ENCODE data around the gene PRSS3.
"Not testable (repeated sequence)": the region's sequence is repeated elsewhere in the genome, so short reads cannot be mapped to it uniquely, and the experiment has no call there.

The PRSS3 gene

DNA sequence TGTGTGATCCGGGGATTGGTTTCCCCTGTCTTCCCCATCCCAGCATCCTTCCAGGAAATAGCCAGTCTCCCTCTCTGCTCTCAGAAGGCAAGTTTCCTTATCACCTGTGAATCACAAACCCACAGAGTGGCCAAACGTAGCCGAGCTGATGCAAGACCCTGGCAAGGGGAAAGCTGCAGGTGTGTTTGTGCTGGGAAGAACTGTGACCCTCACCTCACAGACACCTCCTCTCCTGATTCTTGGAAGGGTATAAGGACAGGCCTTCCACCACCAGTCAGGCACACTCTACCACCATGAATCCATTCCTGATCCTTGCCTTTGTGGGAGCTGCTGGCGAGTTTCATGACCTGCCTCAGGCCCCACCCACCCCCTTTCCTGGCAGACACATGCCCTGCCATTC, at the start of gene PRSS3:
Gene PRSS3, plus strand, starts transcription at position 281 of the 400 bp plus-strand sequence. Its CDS starts 13 bp downstream, at position 294.
- no peak for DNase-seq

DNA sequence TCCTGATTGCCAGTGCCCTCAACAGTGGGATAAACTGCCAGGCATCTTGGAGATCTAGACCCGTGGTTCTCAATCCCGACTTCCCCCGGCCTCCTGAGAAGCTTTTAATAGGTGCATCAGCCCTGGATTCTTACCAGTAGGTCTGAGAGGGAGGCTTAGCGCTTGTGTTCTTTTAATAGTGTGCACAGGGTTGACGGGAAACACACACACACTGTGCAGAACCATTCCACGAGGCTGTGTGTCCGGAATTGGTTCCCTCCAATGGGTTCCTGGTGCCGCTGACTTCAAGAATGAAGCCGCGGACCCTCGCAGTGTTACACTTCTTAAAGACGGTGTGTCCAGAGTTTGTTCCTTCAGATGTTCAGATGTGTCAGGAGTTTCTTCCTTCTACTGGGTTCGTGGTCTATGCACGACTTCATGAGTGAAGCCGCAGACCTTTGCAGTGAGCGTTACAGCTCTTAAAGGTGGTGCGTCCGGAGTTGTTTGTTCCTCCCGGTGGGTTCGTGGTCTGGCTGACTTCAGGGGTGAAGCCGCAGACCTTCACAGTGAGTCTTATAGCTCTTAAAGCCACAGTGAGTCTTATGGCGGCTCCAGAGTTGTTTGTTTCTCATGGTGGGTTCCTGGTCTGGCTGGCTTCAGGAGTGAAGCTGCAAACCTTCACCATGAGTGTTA, 46.6 kb upstream of the PRSS3 start:
- DNase-seq = no peak

DNA sequence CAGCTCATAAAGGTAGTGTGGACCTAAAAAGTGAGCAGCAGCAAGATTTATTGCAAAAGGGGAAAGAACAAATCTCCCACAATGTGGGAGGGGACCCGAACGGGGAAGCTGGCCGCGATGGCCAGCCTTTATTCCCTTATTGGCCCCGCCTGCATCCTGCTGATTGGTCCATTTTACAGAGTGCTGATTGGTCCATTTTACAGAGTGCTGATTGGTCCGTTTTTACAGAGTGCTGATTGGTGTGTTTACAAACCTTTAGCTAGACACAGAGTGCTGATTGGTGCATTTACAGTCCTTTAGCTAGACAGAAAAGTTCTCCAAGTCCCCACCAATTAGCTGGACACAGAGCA, 46.1 kb upstream of the PRSS3 start:
- not testable (repeated sequence) for DNase-seq

DNA sequence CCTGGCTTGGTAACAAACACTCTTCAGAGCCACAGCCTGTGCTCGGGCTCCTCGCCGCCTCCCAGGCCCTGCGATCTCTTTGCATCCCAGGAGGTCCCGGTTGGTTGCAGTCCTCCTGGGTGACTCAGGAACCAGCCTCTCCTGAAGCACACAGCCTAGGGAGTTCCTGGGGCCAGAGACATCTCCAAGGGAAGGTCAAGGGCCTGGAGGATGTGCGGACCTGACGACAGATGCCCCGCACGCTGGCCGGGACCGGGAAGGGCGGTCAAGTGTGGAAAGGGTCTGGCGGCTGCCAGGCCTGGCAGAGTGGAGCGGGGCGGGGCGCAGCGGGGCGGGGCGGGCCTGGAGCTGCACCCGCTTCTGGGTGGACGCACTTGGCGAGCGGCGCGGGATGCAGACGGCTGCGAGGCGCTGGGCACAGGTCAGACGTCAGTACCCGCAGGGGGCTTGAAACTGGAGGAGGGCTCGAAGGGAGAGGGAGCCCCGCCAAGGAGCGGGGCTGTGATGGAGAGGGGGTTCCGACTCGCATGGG, 45.0 kb upstream of the PRSS3 start:
- DNase-seq = no peak

DNA sequence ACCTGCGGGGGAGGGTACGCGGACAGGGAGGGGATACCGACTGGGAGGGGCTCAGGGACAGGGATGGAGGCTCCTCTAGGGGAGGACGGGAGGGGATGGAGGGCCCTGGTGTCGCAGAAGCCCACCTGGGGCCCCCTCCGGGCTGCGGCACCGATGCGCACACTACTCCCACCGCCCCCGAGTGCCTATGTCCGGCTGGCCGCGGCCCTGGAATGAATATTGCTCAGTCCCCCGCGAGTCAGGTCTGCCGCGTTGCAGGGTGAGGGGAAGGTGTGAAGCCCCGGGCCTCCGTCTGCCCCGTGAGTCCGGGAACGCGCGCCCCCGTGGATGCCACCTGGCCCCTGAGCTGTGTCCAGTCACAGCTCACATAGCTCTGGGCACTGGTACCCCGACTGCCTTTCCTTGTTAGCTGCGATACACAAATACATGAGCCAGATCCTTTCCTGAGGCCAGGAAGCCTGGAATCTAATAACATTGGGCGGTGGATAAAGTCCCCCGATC, 44.5 kb upstream of the PRSS3 start:
- DNase-seq = no peak

DNA sequence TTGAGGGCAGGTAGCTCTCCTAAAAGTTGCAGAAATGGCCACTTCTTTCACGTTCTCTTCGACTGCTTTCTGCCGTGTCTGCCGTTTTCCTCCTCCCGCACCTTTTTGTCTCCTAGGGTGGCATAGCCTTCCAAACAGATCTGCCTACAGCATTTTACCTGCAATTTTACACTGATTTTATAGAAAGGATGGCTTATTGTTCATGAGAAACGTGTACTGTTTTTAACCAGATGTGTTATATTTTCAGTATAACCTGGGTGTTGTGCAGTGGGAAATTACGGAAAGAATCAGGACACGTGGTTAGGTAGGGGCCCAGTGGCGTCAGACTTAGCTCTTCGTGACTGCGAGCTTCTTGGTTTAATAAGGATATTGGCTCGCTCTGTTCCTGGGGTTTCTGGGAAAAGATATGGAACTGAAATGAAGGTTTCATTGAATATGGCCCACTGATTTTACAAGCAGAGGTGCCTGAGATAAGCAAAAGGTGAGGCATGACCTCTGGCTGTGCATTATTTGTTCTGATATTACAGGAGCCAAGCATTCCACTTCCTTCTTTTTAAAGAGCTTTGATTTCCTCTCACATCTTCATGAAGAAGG, 43.7 kb upstream of the PRSS3 start:
- no peak for DNase-seq

DNA sequence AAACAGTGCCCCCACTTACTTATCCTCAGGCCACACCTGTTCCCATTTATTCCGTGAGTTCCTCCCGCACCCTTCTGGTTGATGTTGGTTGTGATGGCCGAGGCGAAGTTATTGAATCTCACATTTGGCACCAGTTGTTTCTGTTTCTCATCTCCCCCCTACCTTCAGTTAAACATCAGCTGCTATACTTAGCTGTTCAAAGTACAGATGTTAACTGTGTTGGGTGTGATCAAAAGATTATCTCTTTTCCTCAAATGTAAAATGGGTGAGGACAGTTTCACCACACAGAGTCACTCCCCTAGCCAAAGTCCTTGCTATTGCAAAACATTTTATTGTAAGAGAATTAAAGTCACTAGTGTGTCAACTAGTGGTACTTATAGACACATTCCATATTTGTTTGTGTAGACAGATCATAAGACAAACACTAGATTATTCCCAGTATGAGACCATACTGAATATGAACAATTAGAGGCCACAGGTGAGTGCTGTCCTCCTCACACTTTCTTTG, 43.2 kb upstream of the PRSS3 start:
- no peak for DNase-seq

DNA sequence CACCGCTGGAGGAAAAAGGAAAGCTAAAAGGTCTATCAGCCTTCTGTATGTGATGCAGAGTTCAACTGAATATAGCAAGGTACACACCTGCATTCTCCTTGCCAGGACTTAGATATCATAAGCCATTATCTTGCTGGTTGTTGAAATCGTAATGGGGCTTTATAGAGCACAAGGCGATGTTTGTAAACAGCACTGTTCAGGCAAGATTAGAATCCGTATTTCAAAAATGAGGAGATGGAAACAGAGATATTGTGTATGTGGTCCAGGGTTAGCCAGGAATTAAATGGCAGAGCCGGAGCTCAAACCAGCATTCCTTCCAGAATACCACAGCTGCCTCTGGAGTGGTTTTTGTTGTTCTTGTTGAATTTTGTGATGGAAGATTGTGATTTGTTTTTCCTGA, 42.6 kb upstream of the PRSS3 start:
- not testable (repeated sequence) for DNase-seq

DNA sequence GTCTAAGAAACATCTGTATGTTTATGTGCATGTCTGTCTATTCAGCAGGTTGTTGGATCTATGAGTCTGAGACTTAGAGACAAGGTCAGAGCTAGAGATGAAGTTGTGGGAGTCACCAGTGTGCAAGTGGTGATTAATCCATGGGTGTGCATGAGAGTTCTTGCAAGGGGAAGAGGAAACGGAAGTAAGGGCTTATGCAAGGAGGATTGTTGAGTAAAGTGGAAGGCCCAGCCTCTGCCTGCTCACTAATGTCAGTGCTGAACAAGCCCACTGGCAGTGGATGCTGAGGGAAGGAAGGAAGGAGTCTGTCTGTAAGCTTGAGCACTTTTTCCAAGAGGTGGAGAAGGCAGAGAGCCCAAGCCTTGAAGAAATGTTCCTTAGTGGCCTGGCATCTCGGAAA, 35.7 kb upstream of the PRSS3 start:
- DNase-seq = not testable (repeated sequence)

DNA sequence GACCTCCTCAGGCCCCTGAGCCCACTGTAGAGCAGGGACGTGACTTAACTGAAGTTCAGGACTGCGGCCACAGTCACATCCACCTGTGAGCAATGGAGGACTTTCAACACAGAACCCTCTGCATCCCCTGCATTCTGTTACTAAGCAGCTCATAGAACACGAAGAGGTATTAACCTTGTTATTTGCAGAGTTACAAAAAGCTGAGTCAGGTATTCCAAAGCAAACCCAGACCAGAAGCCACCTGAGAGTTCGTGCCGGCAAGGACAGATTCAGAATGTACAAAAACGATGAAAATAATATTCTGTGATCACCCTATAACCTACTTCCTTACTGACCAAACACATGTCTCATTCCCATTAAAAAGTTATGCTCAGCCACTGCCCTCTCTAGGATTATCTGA, 33.0 kb upstream of the PRSS3 start:
- DNase-seq = no peak

DNA sequence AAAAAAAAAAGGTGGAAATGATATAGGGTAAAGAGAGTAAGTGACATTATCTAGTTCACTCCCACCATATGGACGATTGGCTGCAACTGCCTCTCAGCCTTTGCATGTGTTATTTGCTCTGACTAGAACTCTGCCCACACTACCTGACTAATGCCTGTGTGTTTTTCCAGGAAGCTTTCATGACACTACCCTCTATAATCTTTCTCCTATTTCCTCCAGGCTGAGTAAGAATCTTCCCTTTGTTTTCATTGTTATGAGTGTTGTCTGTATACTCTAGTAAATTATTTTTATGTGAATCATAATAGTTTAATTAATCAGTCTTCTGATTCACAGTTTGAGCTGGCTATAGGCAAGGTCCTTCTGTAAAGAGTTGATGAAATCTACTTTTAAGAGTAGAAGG, 31.7 kb upstream of the PRSS3 start:
- DNase-seq = not testable (repeated sequence)

DNA sequence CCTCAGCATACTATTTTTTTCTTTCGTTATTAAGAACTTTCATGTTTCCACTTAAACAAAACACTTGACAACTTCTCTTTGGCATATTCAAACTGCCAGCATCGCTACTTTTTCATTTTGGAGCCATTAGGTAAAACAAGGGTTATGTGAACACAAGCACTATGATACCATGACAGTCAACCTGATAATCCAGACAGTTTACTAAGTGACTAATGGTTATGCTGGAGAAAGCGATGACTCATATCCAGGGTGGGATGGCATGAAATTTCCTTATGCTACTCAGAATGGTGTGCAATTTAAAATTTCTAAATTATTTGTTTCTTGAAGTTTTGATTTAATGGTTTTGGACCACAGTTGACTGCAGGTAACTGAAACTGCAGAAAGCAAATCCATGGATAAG, 29.9 kb upstream of the PRSS3 start:
- no peak for DNase-seq

DNA sequence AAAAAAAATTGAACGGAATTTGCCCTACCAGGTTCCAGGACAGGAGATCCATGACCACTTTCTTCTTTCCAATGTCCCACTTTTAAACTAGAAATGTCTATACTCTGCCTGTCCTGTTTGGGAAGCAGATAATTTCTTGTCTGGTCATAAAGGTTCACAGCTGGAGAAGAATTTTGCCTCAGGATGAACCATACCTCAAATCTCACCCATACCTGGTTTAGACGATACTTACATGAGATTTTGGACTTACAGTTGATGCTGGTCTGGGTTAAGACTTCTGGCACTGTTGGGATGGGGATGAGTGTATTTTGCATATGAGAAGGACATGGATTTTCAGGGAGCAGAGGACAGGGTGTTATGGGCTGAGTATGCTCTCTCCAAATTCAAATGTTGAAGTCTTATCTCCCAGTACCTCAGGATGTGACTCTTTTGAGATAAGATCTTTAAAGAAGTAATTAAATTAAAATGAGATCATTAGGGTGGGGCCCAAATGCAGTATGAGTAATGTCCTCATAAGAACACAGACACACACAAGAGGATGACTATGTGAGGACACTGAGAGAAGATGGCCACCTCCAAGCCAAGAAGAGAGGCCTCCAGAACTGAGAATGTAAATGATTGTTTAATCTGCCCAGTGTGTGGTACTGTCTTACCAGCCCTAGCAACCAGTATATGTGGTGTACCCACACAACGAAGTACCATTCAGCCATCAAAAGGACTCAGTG, 25.0 kb upstream of the PRSS3 start:
- DNase-seq = not testable (repeated sequence)

DNA sequence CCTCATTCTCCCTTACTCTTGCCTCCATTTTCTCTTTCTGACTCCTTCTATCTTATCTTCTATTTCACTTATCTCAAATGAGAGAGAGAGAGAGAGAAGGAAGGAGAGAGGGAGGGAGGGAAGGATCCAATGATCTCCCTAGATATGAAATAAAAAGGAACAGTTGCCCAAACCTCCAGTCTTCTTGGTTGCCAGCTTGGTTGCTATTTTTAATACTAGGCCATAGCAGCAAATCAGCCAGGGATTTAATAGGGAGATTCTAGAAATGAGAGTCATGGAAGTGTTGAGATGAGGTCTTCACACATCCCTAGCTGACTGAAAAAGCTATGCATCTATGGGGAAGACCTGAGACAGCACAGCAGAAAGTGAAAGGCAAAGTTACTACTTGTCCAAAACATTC, 22.2 kb upstream of the PRSS3 start:
- not testable (repeated sequence) for DNase-seq

DNA sequence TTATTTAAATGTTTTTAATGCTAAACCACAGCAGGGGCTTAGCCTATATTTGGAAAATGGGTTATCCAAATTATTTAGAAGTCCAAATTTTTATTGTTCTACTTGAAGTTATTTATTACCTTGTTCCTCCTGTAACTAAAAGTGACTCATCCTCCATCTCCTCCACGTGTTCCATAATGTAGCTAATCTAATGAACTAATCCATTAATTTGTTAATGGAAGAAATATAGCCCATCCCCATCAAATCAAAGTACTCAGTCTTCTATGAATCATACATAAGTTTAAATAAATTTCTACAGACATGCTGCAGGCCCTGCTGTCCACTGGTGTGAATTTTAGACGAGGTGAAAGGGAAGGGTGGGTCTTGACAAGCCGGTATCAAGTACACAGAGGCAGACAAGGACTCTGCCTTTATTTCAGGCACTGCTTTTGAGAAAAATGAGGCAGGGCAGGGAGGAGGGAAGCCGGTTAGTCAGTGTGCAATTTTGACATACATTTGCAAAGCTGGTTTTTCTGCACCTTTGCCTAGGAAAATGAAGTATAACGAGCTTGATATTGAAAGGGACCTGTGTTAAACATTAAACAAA, 21.2 kb upstream of the PRSS3 start:
- DNase-seq = not testable (repeated sequence)

DNA sequence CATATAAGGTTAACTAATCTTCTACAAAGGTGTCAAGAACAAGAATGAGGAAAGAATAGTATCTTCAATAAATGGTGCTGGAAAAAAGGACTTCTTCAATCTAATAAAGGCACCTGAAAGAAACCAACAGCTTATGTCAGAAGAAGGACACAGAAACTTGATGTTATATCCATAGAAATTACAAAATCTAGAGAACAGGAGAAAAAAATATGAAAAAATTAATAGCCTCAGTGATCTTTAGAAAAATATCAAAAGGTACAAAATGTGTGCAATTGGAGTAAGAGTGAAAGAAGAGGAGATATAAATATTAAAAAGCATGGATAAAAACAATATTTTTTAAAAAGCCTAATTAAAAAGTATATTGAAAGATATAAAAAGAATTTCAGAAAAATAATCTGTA, 18.8 kb upstream of the PRSS3 start:
- DNase-seq = no peak

DNA sequence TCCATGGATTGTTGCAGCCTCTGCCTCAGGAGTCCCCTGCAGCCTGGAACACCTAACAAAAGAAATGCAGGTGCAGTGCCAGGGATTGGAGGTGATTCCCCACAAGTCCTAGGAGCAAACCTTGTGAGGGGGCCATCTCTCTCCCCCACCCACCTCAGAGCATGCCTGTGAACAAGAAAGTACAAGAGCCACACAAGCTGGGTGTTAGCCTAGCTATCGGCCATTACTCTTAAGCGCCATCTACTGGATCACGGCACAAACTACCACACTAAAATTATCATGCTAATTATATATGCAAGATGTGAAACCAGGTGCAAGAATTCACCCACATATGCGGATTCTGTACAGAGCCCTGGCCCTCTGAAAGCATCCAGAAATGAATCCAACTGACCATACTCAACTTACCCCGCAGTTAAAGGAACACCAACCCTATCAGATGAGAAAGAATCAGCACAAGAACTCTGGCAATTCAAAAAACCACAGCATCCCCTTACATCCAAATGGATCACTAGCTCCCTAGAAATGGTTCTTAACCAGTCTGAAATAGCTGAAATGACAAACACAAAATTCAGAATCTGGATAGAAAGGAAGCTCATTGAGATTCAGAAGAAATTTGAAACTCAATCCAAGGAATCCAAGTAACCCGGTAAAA, 16.5 kb upstream of the PRSS3 start:
- DNase-seq = peak; percentile 68

DNA sequence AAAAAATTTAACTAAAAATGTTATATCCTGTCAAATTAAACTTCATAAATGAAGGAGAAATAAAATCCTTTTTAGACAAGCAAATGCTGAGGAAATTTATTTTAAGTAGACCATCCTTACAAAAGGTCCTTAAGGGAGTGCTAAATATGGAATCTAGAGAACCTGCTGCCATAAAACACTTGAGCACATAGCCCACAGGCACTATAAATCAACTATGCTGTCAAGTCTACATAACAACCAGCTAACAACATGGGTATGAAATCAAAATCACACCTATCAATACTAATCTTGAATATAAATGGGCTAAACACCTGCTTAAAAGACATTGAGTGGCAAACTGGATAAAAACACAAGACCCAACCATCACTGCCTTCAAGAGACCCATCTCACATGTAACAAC, 15.1 kb upstream of the PRSS3 start:
- DNase-seq = no peak

DNA sequence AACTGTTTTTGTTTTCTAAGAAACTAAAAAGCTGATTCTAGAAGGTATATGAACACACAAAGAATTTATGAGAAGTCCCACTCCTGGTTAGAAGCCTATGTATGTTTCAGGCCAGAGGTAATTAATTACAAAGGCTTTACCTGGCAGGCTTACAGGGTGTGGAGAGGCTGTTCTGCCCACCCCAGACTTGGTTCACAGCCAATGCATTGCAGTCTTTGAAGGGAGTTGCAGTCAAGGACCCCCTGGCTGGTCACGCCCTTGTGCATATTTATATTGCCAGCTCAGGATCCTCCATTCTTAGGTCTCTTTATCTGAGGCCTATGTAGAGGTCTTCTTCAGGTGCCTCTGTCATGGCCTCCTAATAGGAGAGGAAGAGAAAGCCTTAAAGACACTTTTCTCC, 13.6 kb upstream of the PRSS3 start:
- no peak for DNase-seq

DNA sequence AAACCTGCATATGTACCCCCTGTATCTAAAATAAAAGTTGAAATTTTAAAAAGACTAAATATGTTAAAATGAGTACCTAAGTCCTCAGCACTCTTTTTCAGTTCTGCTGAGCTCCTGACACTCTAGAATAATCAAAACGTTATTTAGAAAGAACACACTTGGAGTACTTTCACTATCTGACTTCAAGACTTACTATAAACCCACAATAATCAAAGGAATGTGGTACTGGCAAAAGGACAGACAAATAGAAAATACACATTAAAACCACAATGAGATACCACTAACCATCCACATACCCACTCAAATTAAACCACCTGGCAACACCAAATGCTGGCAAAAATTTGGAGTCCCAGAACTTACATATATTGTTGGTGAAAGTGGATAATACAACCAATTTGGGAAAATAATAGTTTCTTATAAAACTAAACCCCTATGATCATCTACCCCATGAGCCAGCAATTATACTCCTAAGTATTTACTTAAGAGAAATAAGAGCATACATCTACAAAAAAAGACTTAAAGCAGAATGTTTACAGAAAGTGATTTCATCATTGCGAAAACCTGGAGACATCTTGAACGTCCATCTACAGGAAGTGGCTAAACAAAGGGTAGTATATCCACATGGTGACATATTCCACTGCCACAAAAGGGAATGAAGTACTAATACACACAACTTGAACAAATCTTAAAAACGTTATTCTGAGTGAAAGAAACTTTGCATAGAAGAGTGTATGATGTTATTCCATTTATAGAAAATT, 12.8 kb upstream of the PRSS3 start:
- DNase-seq = no peak

DNA sequence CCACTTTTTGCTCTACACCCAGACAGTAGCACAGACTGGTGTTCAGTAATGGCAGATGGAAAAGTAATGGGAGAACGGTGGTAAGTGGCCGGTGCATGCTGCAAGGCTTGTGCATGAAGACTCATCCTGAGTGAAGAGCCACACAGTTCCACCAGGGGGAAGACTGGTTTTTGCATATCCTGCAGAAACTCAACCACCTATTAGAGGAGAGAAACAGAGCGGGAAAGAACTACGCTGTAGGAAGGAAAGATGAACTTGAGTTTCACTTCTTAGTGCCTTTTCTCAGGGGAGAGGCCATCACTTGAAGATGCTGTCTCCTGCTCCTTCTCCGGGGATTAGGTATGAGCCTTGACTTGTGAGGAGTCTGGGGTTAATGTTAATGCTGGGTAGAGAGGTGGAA, 9.4 kb upstream of the PRSS3 start:
- no peak for DNase-seq

DNA sequence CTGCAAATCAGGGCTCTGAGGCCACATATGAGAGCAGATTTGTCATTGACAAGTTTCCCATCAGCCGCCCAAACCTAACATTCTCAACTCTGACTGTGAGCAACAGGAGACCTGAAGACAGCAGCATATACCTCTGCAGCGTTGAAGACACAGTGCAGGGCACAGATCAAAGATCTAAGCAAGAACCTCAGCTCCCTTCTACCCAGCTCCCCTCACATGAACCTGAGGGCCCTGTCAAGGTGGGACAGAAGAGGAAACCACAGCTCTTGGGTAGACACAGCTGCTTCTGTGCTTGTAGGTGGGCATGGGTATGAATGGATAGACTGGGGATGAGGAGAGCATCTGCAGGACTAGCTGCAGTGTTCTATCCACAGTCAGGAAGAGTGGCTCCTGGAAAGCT, 8.7 kb upstream of the PRSS3 start:
- no peak for DNase-seq

Measured in NCI-H1694 (cell line).